GM12864 (cell line): ENCODE data around the gene P2RY12.

Experiments
- DNase-seq: peaks from one replicate; pipeline ENCODE4 v3.0.0-alpha.2; 2011; ENCODE audit warnings: low read depth
- H3K4me3 ChIP-seq: 2 replicates; pipeline ENCODE4 v1.5.1; 2011; ENCODE audit warnings: mild to moderate bottlenecking, low read depth, low read length, control low read depth
- TF ChIP-seq, protein P1 (sequence below): IDR thresholded peaks from 2 replicates; pipeline ENCODE4 v1.5.1; 2011; ENCODE audit warnings: low read depth, mild to moderate bottlenecking, moderate library complexity, low read length, control low read depth, inconsistent platforms; ENCODE audit errors: missing control alignments

The P2RY12 gene

DNA sequence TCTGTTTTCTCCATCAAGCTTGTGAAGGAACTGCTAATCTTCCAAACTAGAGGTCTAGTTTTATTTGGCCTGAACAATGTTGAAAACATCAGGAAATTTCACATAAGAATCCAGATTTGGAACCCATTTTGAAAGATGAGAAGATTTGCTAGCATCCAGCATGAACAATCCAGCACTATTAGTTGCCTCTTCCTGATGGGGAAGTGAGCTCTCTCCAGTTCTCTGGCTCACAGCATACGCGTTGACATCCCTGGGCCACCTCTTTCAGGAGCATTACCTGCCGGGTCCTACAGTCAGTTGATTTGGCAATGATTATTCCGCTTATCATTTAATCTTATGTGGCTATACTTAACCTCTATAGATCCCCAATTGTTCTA lies 78.8 kb downstream of the P2RY12 start:
- no peak for DNase-seq
- TF ChIP-seq, protein P1, sequence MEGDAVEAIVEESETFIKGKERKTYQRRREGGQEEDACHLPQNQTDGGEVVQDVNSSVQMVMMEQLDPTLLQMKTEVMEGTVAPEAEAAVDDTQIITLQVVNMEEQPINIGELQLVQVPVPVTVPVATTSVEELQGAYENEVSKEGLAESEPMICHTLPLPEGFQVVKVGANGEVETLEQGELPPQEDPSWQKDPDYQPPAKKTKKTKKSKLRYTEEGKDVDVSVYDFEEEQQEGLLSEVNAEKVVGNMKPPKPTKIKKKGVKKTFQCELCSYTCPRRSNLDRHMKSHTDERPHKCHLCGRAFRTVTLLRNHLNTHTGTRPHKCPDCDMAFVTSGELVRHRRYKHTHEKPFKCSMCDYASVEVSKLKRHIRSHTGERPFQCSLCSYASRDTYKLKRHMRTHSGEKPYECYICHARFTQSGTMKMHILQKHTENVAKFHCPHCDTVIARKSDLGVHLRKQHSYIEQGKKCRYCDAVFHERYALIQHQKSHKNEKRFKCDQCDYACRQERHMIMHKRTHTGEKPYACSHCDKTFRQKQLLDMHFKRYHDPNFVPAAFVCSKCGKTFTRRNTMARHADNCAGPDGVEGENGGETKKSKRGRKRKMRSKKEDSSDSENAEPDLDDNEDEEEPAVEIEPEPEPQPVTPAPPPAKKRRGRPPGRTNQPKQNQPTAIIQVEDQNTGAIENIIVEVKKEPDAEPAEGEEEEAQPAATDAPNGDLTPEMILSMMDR = no peak
- H3K4me3 ChIP-seq = no peak overlapping the region

DNA sequence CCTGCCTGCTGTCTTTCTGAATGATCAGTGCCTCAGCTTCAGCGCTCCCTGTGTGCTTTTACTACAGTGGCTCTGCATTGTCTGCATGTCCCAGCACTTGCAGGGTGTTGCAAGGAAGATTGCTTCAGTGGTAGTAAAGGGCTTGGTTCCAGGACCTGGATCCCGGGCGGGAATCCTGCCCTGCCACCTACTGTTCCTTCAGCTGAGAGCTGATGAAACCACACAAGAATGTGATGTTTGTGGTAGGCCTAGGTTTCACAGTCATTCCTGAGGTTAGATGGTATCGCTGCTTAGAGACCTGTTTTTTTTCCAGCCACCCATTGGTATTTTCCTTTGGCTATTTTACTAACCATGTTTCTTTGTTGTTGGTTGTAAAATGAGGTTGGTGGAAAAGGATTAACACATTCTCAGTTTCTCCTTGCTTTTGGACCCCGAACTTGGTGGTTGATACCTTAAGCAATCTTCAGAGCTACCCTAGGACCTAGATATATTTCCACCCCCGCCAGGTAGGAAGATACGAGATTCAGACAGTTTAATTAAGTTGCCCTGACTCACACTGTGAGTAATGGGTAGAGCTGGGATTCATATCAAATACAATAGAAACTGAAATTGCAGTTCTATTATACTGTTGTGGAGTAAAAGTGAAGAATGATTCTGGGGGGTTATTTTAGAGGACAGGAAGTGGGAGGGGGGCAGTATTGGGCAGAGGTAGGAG lies 79.3 kb downstream of the P2RY12 start:
- no peak for DNase-seq
- TF ChIP-seq, protein P1 = no peak
- no peak overlapping the region for H3K4me3 ChIP-seq

DNA sequence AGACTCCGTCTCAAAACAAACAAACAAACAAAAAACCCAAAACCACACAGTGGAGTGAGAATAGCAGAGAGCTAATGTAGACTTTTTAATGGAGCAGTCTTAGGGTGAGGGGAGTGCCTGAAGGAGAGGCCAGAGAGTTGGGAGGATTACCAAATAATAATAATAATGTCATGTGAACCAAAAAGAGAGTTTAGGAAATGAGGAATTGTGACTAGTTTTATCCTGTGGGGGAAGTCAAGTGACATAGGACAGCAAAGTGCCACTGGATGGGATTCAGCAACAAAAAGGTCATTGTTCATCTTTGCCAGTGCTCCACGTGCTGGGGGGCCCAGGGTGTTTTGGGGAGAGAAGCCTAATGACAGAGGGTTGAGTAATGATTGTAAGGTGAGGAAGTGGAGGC lies 80.8 kb downstream of the P2RY12 start:
- TF ChIP-seq, protein P1 = no peak
- H3K4me3 ChIP-seq = no peak overlapping the region
- DNase-seq = no peak

DNA sequence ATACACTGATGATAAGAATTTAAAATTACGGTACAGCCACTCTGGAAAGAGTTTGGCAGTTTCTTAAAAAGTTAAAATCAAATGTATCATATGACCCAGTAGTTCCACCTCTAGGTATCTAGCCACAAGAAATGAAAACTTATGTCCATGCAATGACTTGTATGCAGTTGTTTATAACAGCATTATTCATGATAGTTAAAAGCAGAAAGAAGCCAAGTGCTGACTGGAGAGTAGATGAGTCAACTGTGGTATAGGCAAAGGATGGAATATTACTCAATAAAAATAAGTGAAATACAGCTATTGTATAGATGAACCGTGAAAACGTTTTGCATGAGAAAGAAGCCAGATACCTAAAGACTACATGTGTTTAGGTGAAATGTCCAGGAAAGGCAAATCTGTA lies 82.8 kb downstream of the P2RY12 start:
- TF ChIP-seq, protein P1 = no peak
- no peak overlapping the region for H3K4me3 ChIP-seq
- no peak for DNase-seq

DNA sequence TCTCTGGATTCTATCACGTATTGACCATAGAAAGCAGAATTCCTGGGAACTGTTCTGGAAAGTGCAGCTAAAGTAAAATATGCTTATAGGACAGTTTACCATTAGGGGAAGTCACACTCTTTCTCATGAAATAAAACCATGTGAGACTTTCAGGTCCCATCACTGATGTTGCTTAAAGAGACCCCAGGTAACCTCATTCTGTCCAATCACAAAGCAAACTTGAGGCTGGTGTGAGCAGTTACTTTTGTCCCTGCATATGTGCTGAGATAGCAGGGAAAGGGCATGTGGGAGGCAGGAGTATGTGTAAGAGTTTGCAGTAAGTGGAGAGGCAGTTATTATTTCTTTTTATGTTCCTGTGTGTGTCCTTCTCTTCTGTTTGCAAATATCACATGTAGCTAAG lies 84.0 kb downstream of the P2RY12 start:
- TF ChIP-seq, protein P1 = no peak
- no peak for DNase-seq
- no peak overlapping the region for H3K4me3 ChIP-seq

DNA sequence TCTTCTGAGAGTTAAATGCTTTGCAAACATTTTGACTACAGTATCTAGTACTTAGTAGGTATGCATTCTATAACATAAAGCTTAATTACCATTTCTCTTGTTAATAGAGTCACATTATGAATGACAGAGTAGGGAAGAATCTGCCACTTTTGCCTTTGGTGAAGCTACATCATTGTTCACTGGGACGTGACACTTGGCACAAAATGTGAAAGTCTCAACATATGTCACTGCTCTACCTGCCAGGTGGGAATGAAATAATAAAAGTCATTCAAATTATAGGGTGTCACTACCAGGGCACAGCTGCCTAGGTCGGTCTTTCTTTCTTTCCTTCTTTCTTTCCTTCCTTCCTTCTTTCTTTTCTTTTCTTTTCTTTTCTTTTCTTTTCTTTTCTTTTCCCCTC lies 85.5 kb downstream of the P2RY12 start:
- H3K4me3 ChIP-seq = no peak overlapping the region
- TF ChIP-seq, protein P1 = no peak
- no peak for DNase-seq

DNA sequence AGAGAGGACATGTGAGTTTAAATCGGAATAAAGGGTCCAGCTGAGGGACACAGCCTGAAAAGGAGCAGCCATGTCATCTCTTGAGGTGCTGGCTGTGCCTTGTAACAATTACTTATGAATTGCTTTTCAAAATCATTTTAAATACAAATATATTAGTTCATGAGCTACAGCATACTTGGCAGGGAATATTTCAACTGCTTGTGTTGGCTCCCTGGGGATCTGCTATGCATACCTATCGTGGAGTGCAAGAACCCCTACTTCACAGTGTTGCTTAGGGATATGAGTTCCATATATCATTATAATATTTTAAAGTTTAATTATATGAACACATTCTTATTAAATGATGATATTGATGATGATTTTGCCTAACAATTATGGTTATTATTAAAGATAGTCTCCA lies 87.1 kb downstream of the P2RY12 start:
- TF ChIP-seq, protein P1 = no peak
- DNase-seq = no peak
- no peak overlapping the region for H3K4me3 ChIP-seq
